Mesenchymal stem cell (in vitro differentiated cells and primary cell): ENCODE results near the gene USP43.
"Not testable (repeated sequence)": the region's sequence is repeated elsewhere in the genome, so short reads cannot be mapped to it uniquely, and the experiment has no call there.

Experiments used
- DNase-seq: peaks from one replicate; pipeline ENCODE4 v3.0.0-alpha.2; 2013
- H2AFZ ChIP-seq: one replicate; pipeline ENCODE4 v1.6.1; 2013; ENCODE audit warnings: low read depth, mild to moderate bottlenecking, control low read depth, inconsistent platforms, low read length, moderate library complexity
- H2AK5ac ChIP-seq: 2 replicates; pipeline ENCODE4 v1.6.1; 2013; ENCODE audit warnings: low read length, moderate library complexity, mild to moderate bottlenecking, inconsistent platforms; ENCODE audit not compliant: severe bottlenecking
- H2BK120ac ChIP-seq: one replicate; pipeline ENCODE4 v1.6.1; 2013; ENCODE audit warnings: low read depth, mild to moderate bottlenecking, inconsistent platforms, low read length, moderate library complexity
- H2BK12ac ChIP-seq, 2 experiments: one replicate each; pipeline ENCODE4 v1.6.1; 2013; ENCODE audit warnings: inconsistent platforms in 2 of 2, low read length in 2 of 2, mild to moderate bottlenecking in 2 of 2, moderate library complexity in 2 of 2, control low read depth in 1 of 2
- H2BK15ac ChIP-seq: one replicate; pipeline ENCODE4 v1.6.1; 2013; ENCODE audit warnings: mild to moderate bottlenecking, low read depth, inconsistent platforms; ENCODE audit not compliant: poor library complexity, severe bottlenecking
- H2BK5ac ChIP-seq: 2 replicates; pipeline ENCODE4 v1.6.1; 2013; ENCODE audit warnings: low read depth, mild to moderate bottlenecking, low read length, control low read depth, inconsistent platforms; ENCODE audit not compliant: poor library complexity, severe bottlenecking
- H3K14ac ChIP-seq, 2 experiments: one replicate each; pipeline ENCODE4 v1.6.1; 2013; ENCODE audit warnings: inconsistent platforms in 2 of 2, low read length in 2 of 2, control low read depth in 1 of 2, mild to moderate bottlenecking in 1 of 2, moderate library complexity in 1 of 2
- H3K18ac ChIP-seq, 2 experiments: one replicate each; pipeline ENCODE4 v1.6.1; 2013; ENCODE audit warnings: inconsistent platforms in 2 of 2, low read length in 2 of 2, control low read depth in 1 of 2, low read depth in 1 of 2, mild to moderate bottlenecking in 1 of 2
- H3K23ac ChIP-seq, 2 experiments: one replicate each; pipeline ENCODE4 v1.6.1; 2013; ENCODE audit warnings: inconsistent platforms in 2 of 2, low read length in 2 of 2, mild to moderate bottlenecking in 2 of 2, moderate library complexity in 2 of 2, control low read depth in 1 of 2
- H3K27ac ChIP-seq: 2 replicates; pipeline ENCODE4 v1.5.1; 2013; ENCODE audit warnings: mild to moderate bottlenecking, moderate library complexity, low read length, control low read depth, inconsistent platforms; ENCODE audit not compliant: poor library complexity, severe bottlenecking
- H3K27me3 ChIP-seq, 2 experiments: 2 replicates each; pipeline versions ENCODE4 v1.6.1 to v1.7.0; 2013; ENCODE audit warnings: low read length in 2 of 2, mild to moderate bottlenecking in 2 of 2, moderate library complexity in 2 of 2, control low read depth in 1 of 2, inconsistent platforms in 1 of 2; ENCODE audit not compliant: control insufficient read depth in 1 of 2, insufficient read depth in 1 of 2
- H3K36me3 ChIP-seq, 2 experiments: 2 replicates each; pipeline versions ENCODE4 v1.6.1 to v1.7.0; 2013; ENCODE audit warnings: low read length in 2 of 2, control low read depth in 1 of 2, inconsistent platforms in 1 of 2, low read depth in 1 of 2, mild to moderate bottlenecking in 1 of 2; ENCODE audit not compliant: insufficient read depth in 2 of 2, control insufficient read depth in 1 of 2
- H3K4ac ChIP-seq, 2 experiments: one replicate each; pipeline ENCODE4 v1.6.1; 2013; ENCODE audit warnings: inconsistent platforms in 2 of 2, low read length in 2 of 2, mild to moderate bottlenecking in 2 of 2, moderate library complexity in 2 of 2, control low read depth in 1 of 2, low read depth in 1 of 2
- H3K4me1 ChIP-seq: 2 replicates; pipeline ENCODE4 v1.6.1; 2013; ENCODE audit warnings: low read depth, low read length, control low read depth; ENCODE audit not compliant: control insufficient read depth, insufficient read depth
- H3K4me2 ChIP-seq: 2 replicates; pipeline ENCODE4 v1.6.1; 2013; ENCODE audit warnings: low read length, mild to moderate bottlenecking, inconsistent platforms; ENCODE audit not compliant: poor library complexity, severe bottlenecking
- H3K4me3 ChIP-seq, 2 experiments: 2 replicates each; pipeline versions ENCODE4 v1.5.1 to v1.7.0; 2013; ENCODE audit warnings: low read length in 2 of 2, mild to moderate bottlenecking in 2 of 2, control low read depth in 1 of 2, low read depth in 1 of 2; ENCODE audit not compliant: insufficient read depth in 1 of 2
- H3K79me1 ChIP-seq: replicated peaks from 2 replicates; pipeline ENCODE4 v1.6.1; 2013; ENCODE audit warnings: mild to moderate bottlenecking, control low read depth, low read length, inconsistent platforms; ENCODE audit not compliant: poor library complexity, severe bottlenecking
- H3K9ac ChIP-seq: 2 replicates; pipeline ENCODE4 v1.7.0; 2013; ENCODE audit warnings: mild to moderate bottlenecking, low read length, moderate library complexity
- H3K9me3 ChIP-seq: 2 replicates; pipeline ENCODE4 v1.7.0; 2013; ENCODE audit warnings: mild to moderate bottlenecking, low read length; ENCODE audit not compliant: control insufficient read depth
- H4K8ac ChIP-seq: one replicate; pipeline ENCODE4 v1.6.1; 2013; ENCODE audit warnings: inconsistent platforms, mild to moderate bottlenecking, low read length, moderate library complexity
- H4K91ac ChIP-seq: one replicate; pipeline ENCODE4 v1.6.1; 2013; ENCODE audit warnings: mild to moderate bottlenecking, low read length, inconsistent platforms
- WGBS: methylation state at CpG from one replicate; pipeline ENCODE4 v1.1.7; 2013; ENCODE audit warnings: mixed read lengths; 5-methylcytosine and 5-hydroxymethylcytosine counted together

Gene USP43

GRCh38 chr17:9606453-9606852 is 38.9 kb upstream of the USP43 start:
- Histone ChIP-seq H3K18ac (no peak overlapping the region), H2BK15ac (no peak overlapping the region), H3K79me1 (no peaks in the 10 kb centered on the region), H2AFZ (no peak overlapping the region), H4K91ac (no peak overlapping the region), H3K9me3 (no peaks in the 10 kb centered on the region), H3K4me3 (no peak overlapping the region), H4K8ac (no peak overlapping the region), H3K27me3 (no peaks in the 10 kb centered on the region), H3K36me3 (no peaks in the 10 kb centered on the region), H2BK120ac (no peak overlapping the region), H3K9ac (no peak overlapping the region), H3K4me1 (no peaks in the 10 kb centered on the region), H3K4ac (no peak overlapping the region), H3K27ac (no peak overlapping the region), H3K14ac (no peak overlapping the region), H3K4me2 (no peak overlapping the region), H3K23ac (no peak overlapping the region), H2BK12ac (no peak overlapping the region), H2AK5ac (no peak overlapping the region), H2BK5ac (no peak overlapping the region)
- 54% methylated on average over 4 of the region's 6 CpGs for WGBS
- DNase-seq, result no peak

- DNase-seq, H3K36me3 ChIP-seq, H2BK5ac ChIP-seq, H2AFZ ChIP-seq, H3K9me3 ChIP-seq, H3K4me2 ChIP-seq, H2BK12ac ChIP-seq, H3K4me3 ChIP-seq, H3K9ac ChIP-seq, H2BK15ac ChIP-seq, H3K4ac ChIP-seq, H3K27ac ChIP-seq, H3K4me1 ChIP-seq, H3K23ac ChIP-seq, H4K91ac ChIP-seq, H4K8ac ChIP-seq, H3K27me3 ChIP-seq, H3K14ac ChIP-seq, H3K18ac ChIP-seq, H2AK5ac ChIP-seq, H2BK120ac ChIP-seq, H3K79me1 ChIP-seq: not testable (repeated sequence)
- WGBS, result 78% methylated on average over 2 of the region's 5 CpGs
Observed at GRCh38 chr17:9607058-9607457, 38.3 kb upstream of the USP43 start.

GRCh38 chr17:9611557-9611956 is 33.8 kb upstream of the USP43 start:
- Histone ChIP-seq H3K27me3 (no peaks in the 10 kb centered on the region), H3K27ac (no peak overlapping the region), H4K91ac (no peak overlapping the region), H3K79me1 (no peaks in the 10 kb centered on the region), H3K14ac (no peak overlapping the region), H2BK120ac (no peak overlapping the region), H4K8ac (no peak overlapping the region), H2BK15ac (no peak overlapping the region), H3K9me3 (peaks cover 2% of the 10 kb centered on the region), H3K36me3 (no peaks in the 10 kb centered on the region), H3K4me3 (no peak overlapping the region), H3K4ac (no peak overlapping the region), H3K23ac (no peak overlapping the region), H3K4me2 (no peak overlapping the region), H3K18ac (no peak overlapping the region), H2BK5ac (no peak overlapping the region), H2AFZ (no peak overlapping the region), H3K9ac (no peak overlapping the region), H2AK5ac (no peak overlapping the region), H3K4me1 (no peaks in the 10 kb centered on the region), H2BK12ac (no peak overlapping the region)
- WGBS, result 71% methylated on average over 1 of the region's 2 CpGs
- no peak for DNase-seq

- no peak overlapping the region for H3K9ac ChIP-seq
- no peak overlapping the region for H2BK15ac ChIP-seq
- WGBS, result 80% methylated on average over 9 of the region's 9 CpGs
- H3K4me2 ChIP-seq, result no peak overlapping the region
- no peak for DNase-seq
- peak overlapping the region; percentile 4 for H2AFZ ChIP-seq
- no peaks in the 10 kb centered on the region for H3K36me3 ChIP-seq
- H4K91ac ChIP-seq, result no peak overlapping the region
- no peaks in the 10 kb centered on the region for H3K27me3 ChIP-seq
- no peak overlapping the region for H2BK120ac ChIP-seq
- no peak overlapping the region for H3K14ac ChIP-seq
- H3K4me3 ChIP-seq, result no peak overlapping the region
- no peaks in the 10 kb centered on the region for H3K4me1 ChIP-seq
- no peak overlapping the region for H4K8ac ChIP-seq
- H3K79me1 ChIP-seq, result no peaks in the 10 kb centered on the region
- H3K18ac ChIP-seq, result no peak overlapping the region
- no peak overlapping the region for H3K23ac ChIP-seq
- H3K27ac ChIP-seq, result no peak overlapping the region
- H3K9me3 ChIP-seq, result peaks cover 2% of the 10 kb centered on the region
- H2AK5ac ChIP-seq, result no peak overlapping the region
- H2BK12ac ChIP-seq, result no peak overlapping the region
- no peak overlapping the region for H3K4ac ChIP-seq
- H2BK5ac ChIP-seq, result no peak overlapping the region
Observed at GRCh38 chr17:9612006-9612405, 33.3 kb upstream of the USP43 start.
